Large intestine (tissue), 12 donors: ENCODE results near the gene OR8K3. TPM values are rescaled to one million over a fixed set of nuclear protein-coding genes. Genes with fewer than 3 reads are reported as not detected.

Source experiments
- DNase-seq, 2 donors: peaks; one replicate each; pipeline versions ENCODE4 v3.0.0 to v3.0.0-alpha.2; 2013
- H3K27ac ChIP-seq: one replicate; pipeline ENCODE4 v1.5.1; 2013; ENCODE audit warnings: low read length
- H3K27me3 ChIP-seq: 2 replicates; pipeline ENCODE4 v1.6.1; 2013; ENCODE audit warnings: low read length; ENCODE audit not compliant: control insufficient read depth, insufficient read depth
- H3K36me3 ChIP-seq: 2 replicates; pipeline ENCODE4 v1.6.1; 2013; ENCODE audit warnings: low read length; ENCODE audit not compliant: control insufficient read depth, insufficient read depth
- H3K4me1 ChIP-seq: one replicate; pipeline ENCODE4 v1.6.1; 2013; ENCODE audit warnings: low read length; ENCODE audit not compliant: control insufficient read depth, insufficient read depth
- H3K4me3 ChIP-seq: one replicate; pipeline ENCODE4 v1.5.1; 2013; ENCODE audit warnings: low read length
- H3K9me3 ChIP-seq: one replicate; pipeline ENCODE4 v1.6.1; 2013; ENCODE audit warnings: mild to moderate bottlenecking, low read depth, low read length, moderate library complexity; ENCODE audit not compliant: control insufficient read depth
- WGBS: methylation state at CpG from one replicate; pipeline ENCODE4 v1.1.5; 2013; ENCODE audit warnings: low lambda C conversion rate; ENCODE audit not compliant: insufficient coverage; 5-methylcytosine and 5-hydroxymethylcytosine counted together
- long read RNA-seq, 11 donors: transcript quantifications; one replicate each; lab custom pipeline, GENCODE V29; 2026
- polyA plus RNA-seq: library from polyadenylated mRNA; unstranded; fragments of 120-200 nt; gene quantifications from one replicate; pipeline ENCODE4 v1.2.1, GENCODE V29; 2013

OR8K3 gene
- polyA plus RNA-seq, result not detected
- long read RNA-seq, donor 1, result 0 reads
- long read RNA-seq, donor 2, result 0 reads
- long read RNA-seq, donor 3, result 0 reads
- long read RNA-seq, donor 4, result 0 reads
- long read RNA-seq, donor 5, result 0 reads
- long read RNA-seq, donor 6, result 0 reads
- long read RNA-seq, donor 7, result 0 reads
- long read RNA-seq, donor 8, result 0 reads
- long read RNA-seq, donor 9, result 0 reads
- long read RNA-seq, donor 10, result 0 reads
- long read RNA-seq, donor 11, result 0 reads

DNA sequence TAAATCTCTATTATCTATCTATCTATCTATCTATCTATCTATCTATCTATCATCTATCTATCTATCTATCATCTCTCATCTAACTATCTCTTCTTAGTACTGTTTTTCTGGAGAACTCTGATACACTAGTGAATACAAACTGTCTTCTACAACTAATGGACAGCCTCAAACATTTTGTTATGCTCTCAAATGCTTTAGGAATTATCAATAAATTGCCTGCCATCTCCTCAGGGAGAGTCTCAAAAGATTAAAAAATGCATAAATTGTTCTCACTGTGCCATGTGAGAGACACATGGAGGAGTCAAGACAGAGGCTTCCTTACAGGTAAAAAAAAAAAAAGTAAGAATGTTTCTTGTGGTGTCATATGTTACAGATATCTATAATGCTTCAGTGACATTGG lies at the start of gene OR8K3:
Gene OR8K3 (plus strand): TSS at position 301 of the 400 bp plus-strand sequence. CDS start 3,163 bp downstream, outside the sequence.
- H3K27me3 ChIP-seq, result no peaks in the 10 kb centered on the region

DNA sequence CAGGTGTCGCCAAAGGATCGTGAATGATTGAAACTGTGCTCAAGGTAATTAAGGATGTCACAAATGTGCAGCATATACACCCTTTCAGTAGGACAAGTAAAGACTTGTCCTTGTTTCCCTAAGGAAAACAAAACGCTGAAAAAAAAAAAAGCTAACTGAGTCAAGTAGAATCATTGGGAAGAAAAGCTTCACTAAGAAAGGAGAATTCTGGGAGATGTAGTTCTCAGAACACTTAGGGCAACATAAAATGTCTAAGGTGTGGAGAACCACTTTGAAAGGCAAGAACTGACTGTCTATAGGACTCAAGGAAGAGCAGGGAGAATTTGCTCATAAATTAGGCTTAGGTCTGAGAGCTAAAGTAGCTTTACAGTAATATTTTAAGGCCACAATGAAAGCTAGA lies 43.9 kb upstream of the OR8K3 start:
- Histone ChIP-seq H3K9me3 (no peaks in the 10 kb centered on the region), H3K27ac (no peak overlapping the region), H3K36me3 (no peaks in the 10 kb centered on the region), H3K4me1 (no peaks in the 10 kb centered on the region), H3K4me3 (no peak overlapping the region), H3K27me3 (no peaks in the 10 kb centered on the region)
- 0% methylated on average over 1 of the region's 3 CpGs for WGBS
- no peak for DNase-seq

More for the DNA sequence above, at the start of gene OR8K3:
- Histone ChIP-seq H3K4me3 (no peak within 1 kb of the TSS), H3K36me3 (no peaks in the 10 kb centered on the region), H3K9me3 (no peaks in the 10 kb centered on the region), H3K27ac (no peak within 1 kb of the TSS), H3K4me1 (no peaks in the 10 kb centered on the region)
- DNase-seq, result no peak

DNA sequence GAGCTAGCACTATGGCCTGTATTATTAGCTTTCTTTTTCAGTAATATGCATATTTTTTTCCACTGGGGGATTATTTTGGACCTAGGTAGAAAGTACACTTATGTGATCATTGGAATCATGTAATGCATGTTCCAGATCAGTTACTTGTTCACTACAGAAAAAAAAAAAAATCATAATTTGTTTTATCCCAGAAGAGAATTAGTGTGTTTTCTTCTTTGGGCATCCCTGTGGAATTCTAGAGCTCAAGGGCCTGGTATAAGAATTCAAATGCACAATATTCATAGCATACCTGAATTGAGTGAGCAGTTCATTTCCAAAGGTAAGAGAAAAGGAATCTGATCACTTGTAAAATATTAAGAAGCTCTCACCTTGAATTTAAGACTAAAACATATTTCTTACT lies 41.1 kb upstream of the OR8K3 start, which contains the start of gene OR5T1:
Gene OR5T1 (plus strand): TSS at position 301 of the 400 bp plus-strand sequence. CDS start 1,485 bp downstream, outside the sequence.
- no peak for DNase-seq
- peaks cover 3% of the 10 kb centered on the region for H3K9me3 ChIP-seq
- no peak within 1 kb of the TSS for H3K4me3 ChIP-seq
- no peaks in the 10 kb centered on the region for H3K27me3 ChIP-seq
- H3K36me3 ChIP-seq, result no peaks in the 10 kb centered on the region
- H3K4me1 ChIP-seq, result no peaks in the 10 kb centered on the region
- no peak within 1 kb of the TSS for H3K27ac ChIP-seq

DNA sequence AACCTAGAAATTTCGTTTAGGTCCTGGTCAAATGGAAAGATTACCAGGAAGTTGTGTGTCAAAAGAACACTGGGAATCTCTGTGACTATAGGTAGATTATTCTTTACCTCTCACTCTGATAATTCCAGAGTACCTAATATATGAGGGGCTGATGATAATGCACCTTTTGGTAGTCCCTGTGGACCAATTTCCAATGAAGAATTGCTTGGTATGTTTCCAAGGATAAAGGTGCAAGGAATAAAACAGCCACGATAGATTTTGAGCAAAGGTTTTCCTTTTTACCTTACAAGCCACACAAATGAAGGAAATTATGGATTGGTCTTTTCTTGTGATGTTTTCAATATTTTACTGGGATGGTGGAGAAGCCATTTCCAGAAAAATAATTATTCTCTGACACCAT lies 22.8 kb upstream of the OR8K3 start, which contains the start of gene OR8H1:
Gene OR8H1 (minus strand): TSS at position 101 of the 400 bp plus-strand sequence. CDS start 1,192 bp downstream, outside the sequence.
- H3K9me3 ChIP-seq, result no peaks in the 10 kb centered on the region
- no peaks in the 10 kb centered on the region for H3K27me3 ChIP-seq
- no peak within 1 kb of the TSS for H3K27ac ChIP-seq
- H3K4me1 ChIP-seq, result no peaks in the 10 kb centered on the region
- no peak for DNase-seq
- H3K4me3 ChIP-seq, result no peak within 1 kb of the TSS
- no peaks in the 10 kb centered on the region for H3K36me3 ChIP-seq
- no CpG with 5 or more reads among the region's 2 CpGs for WGBS

- no peaks in the 10 kb centered on the region for H3K4me1 ChIP-seq
- H3K4me3 ChIP-seq, result no peak overlapping the region
- WGBS, result 95% methylated on average over 2 of the region's 4 CpGs
- H3K27ac ChIP-seq, result no peak overlapping the region
- DNase-seq, result no peak
- H3K9me3 ChIP-seq, result no peaks in the 10 kb centered on the region
- no peaks in the 10 kb centered on the region for H3K36me3 ChIP-seq
- H3K27me3 ChIP-seq, result no peaks in the 10 kb centered on the region
Measured at GRCh38 chr11:56296898-56297297, 18.0 kb upstream of the OR8K3 start.

- Histone ChIP-seq H3K27me3 (no peaks in the 10 kb centered on the region), H3K4me1 (no peaks in the 10 kb centered on the region), H3K36me3 (no peaks in the 10 kb centered on the region), H3K27ac (no peak overlapping the region), H3K9me3 (no peaks in the 10 kb centered on the region), H3K4me3 (no peak overlapping the region)
- no CpG with 5 or more reads among the region's 3 CpGs for WGBS
- DNase-seq, result no peak
Measured at GRCh38 chr11:56307836-56308235, 7.1 kb upstream of the OR8K3 start.

DNA sequence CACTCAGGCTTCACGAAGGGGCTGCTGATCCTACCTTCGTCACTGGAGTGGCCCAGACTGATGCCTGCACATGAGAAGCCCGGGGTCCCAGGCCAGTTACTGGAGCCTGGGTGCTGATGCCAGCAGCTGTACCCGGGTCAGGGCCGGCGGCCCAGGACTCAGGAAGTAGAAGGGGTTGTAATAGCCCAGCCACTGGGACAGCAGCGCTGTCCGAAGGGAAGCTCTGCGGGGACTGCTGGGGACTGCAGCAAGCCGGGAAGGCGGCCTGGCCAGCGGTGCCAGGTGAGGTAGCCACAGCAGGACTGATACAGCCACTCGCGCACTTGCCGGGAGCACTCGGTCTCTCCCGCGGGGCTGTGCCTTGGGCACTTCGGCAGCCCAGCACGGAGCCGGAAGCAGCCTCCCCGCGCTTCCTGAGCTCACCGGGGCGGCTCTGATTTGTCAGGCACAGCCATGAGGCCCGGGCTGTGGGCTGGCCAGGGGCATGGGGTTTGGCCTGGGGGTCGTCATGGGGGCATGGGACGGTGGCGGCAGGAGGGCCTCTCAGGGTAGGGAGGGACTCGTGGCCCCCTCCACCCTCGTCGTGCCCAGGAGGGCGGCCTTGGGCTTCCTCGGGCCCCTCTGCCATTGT lies 17.0 kb downstream of the OR8K3 start:
- no peak for DNase-seq

DNA sequence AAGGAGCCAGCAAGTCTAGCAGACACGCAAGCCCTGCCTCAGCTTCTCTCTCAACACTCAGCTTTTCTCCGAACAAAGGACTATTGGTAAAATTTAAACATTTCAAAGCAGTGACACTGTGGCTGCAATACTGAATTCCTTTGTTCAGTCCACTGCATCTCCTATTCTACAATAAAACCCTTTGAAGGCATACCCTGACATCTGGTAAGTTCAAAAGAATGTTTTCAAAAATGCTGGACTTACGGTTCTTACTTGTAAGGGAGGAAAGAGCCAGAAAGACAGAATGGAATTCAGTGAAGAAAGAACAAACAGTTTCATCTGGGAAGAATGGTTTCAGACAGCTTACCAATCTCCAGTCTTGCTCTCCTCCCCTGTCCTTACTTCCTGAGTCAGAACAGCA lies 18.2 kb downstream of the OR8K3 start:
- peaks cover 7% of the 10 kb centered on the region for H3K9me3 ChIP-seq
- H3K27ac ChIP-seq, result no peak overlapping the region
- H3K27me3 ChIP-seq, result no peaks in the 10 kb centered on the region
- WGBS, result no CpG with 5 or more reads among the region's 3 CpGs
- H3K4me3 ChIP-seq, result no peak overlapping the region
- no peak for DNase-seq
- no peaks in the 10 kb centered on the region for H3K4me1 ChIP-seq
- no peaks in the 10 kb centered on the region for H3K36me3 ChIP-seq

More for the DNA sequence above, 17.0 kb downstream of the OR8K3 start:
- Histone ChIP-seq H3K9me3 (peaks cover 7% of the 10 kb centered on the region), H3K27ac (no peak overlapping the region), H3K4me3 (no peak overlapping the region), H3K27me3 (no peaks in the 10 kb centered on the region), H3K4me1 (no peaks in the 10 kb centered on the region), H3K36me3 (no peaks in the 10 kb centered on the region)
- WGBS, result no CpG with 5 or more reads among the region's 34 CpGs

- Histone ChIP-seq H3K27ac (no peak overlapping the region), H3K36me3 (no peaks in the 10 kb centered on the region), H3K27me3 (no peaks in the 10 kb centered on the region), H3K9me3 (no peaks in the 10 kb centered on the region), H3K4me3 (no peak overlapping the region), H3K4me1 (no peaks in the 10 kb centered on the region)
- no peak for DNase-seq
Measured at GRCh38 chr11:56340289-56340688, 25.3 kb downstream of the OR8K3 start.

DNA sequence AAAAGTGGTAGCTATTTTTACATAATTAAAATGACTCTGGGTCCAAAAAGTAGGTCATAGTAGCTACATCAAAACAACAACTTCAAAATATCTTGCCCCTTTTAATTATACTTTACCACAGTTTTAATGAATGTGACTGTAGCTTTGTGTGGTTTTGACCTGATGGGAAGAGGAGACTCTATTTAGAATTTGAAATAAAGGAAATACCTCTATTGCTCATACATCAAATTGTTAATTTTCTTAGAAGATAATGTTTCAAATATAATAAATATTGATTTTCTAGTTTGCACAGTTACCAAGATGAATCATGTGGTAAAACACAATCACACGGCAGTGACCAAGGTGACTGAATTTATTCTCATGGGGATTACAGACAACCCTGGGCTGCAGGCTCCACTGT lies 30.8 kb downstream of the OR8K3 start, which contains the start of gene OR8K1:
Gene OR8K1 (plus strand): TSS at position 301 of the 400 bp plus-strand sequence. CDS start 0 bp downstream, at position 301.
- no peak within 1 kb of the TSS for H3K4me3 ChIP-seq
- DNase-seq, result no peak
- H3K4me1 ChIP-seq, result no peaks in the 10 kb centered on the region
- H3K36me3 ChIP-seq, result no peaks in the 10 kb centered on the region
- no peaks in the 10 kb centered on the region for H3K9me3 ChIP-seq
- no peaks in the 10 kb centered on the region for H3K27me3 ChIP-seq
- no peak within 1 kb of the TSS for H3K27ac ChIP-seq
- no CpG with 5 or more reads among the region's 1 CpG for WGBS

DNA sequence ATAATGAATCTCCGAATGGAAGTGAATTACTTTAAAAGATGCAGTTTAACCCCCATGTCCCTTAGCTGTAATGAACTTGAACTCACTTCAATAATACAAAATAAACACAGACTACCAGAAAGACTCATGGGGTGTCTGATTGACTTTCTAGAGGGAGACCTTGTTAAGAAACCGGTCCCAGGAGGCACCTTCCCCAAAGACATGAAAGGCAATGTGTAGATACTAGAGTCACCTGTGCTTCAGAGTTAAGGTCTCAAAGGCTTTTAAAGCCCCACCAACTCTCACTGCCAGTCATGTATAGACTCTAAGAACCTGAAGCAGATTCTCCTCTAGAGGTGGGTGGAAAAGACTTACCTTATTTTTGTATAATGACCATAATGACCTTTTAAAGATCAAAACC lies 39.0 kb downstream of the OR8K3 start, which contains the start of gene OR8J1:
Gene OR8J1 (plus strand): TSS at position 301 of the 400 bp plus-strand sequence. CDS start 5,956 bp downstream, outside the sequence.
- Histone ChIP-seq H3K36me3 (no peaks in the 10 kb centered on the region), H3K27me3 (no peaks in the 10 kb centered on the region), H3K9me3 (no peaks in the 10 kb centered on the region), H3K4me3 (no peak within 1 kb of the TSS), H3K27ac (no peak within 1 kb of the TSS), H3K4me1 (no peaks in the 10 kb centered on the region)
- no CpG with 5 or more reads among the region's 2 CpGs for WGBS
- DNase-seq, result no peak
